HUES6 (cell line): Measurements from ENCODE around the gene INO80D.
"Not testable (repeated sequence)": the region's sequence is repeated elsewhere in the genome, so short reads cannot be mapped to it uniquely, and the experiment has no call there.

Experiments
- H3K27ac ChIP-seq: 2 replicates; pipeline ENCODE4 v1.7.0; 2013; ENCODE audit warnings: low read depth, mild to moderate bottlenecking, low read length, inconsistent platforms
- H3K27me3 ChIP-seq: 2 replicates; pipeline ENCODE4 v1.6.1; 2013; ENCODE audit warnings: low read length; ENCODE audit not compliant: control insufficient read depth, insufficient read depth
- H3K36me3 ChIP-seq: 2 replicates; pipeline ENCODE4 v1.6.1; 2013; ENCODE audit warnings: low read length; ENCODE audit not compliant: control insufficient read depth, insufficient read depth
- H3K4me1 ChIP-seq: 2 replicates; pipeline ENCODE4 v1.6.1; 2013; ENCODE audit warnings: low read length; ENCODE audit not compliant: control insufficient read depth, insufficient read depth
- H3K4me3 ChIP-seq: 2 replicates; pipeline ENCODE4 v1.5.1; 2013; ENCODE audit warnings: low read depth, low read length
- H3K9ac ChIP-seq: one replicate; pipeline ENCODE4 v1.6.1; 2013; ENCODE audit warnings: mild to moderate bottlenecking, low read length
- H3K9me3 ChIP-seq: 2 replicates; pipeline ENCODE4 v1.6.1; 2013; ENCODE audit warnings: low read depth, low read length; ENCODE audit not compliant: control insufficient read depth, insufficient read depth

Gene INO80D

GRCh38 chr2:206105038-206105437 lies 19.1 kb upstream of the INO80D start:
- no peak overlapping the region for H3K27ac ChIP-seq
- no peaks in the 10 kb centered on the region for H3K27me3 ChIP-seq
- H3K36me3 ChIP-seq: no peaks in the 10 kb centered on the region
- H3K4me1 ChIP-seq: no peaks in the 10 kb centered on the region
- no peak overlapping the region for H3K9ac ChIP-seq
- H3K4me3 ChIP-seq: no peak overlapping the region
- H3K9me3 ChIP-seq: no peaks in the 10 kb centered on the region

DNA sequence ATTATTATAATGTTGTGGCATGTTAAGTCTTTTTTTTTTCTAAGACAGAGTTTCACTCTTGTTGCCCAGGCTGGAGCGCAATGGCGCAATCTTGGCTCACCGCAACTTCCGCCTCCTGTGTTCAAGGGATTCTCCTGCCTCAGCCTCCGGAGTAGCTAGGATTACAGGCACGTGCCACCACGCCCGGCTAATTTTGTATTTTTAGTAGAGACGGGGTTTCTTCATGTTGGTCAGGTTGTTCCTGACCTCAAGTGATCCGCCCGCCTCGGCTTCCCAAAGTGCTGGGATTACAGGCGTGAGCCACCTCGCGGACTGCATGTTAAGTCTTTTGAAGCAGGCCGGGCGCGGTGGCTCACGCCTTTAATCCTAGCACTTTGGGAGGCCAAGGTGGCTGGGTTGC lies 12.9 kb upstream of the INO80D start:
- not testable (repeated sequence) for H3K27ac ChIP-seq, H3K4me3 ChIP-seq, H3K9me3 ChIP-seq, H3K4me1 ChIP-seq, H3K9ac ChIP-seq, H3K27me3 ChIP-seq, H3K36me3 ChIP-seq

- Histone ChIP-seq H3K9me3 (no peaks in the 10 kb centered on the region), H3K36me3 (no peaks in the 10 kb centered on the region), H3K9ac (no peak overlapping the region), H3K4me3 (no peak overlapping the region), H3K4me1 (no peaks in the 10 kb centered on the region), H3K27me3 (no peaks in the 10 kb centered on the region), H3K27ac (no peak overlapping the region)
Measured at GRCh38 chr2:206098471-206098870, 12.5 kb upstream of the INO80D start.

GRCh38 chr2:206096876-206097275 lies 10.9 kb upstream of the INO80D start:
- no peak overlapping the region for H3K27ac ChIP-seq
- no peak overlapping the region for H3K9ac ChIP-seq
- H3K9me3 ChIP-seq: no peaks in the 10 kb centered on the region
- H3K4me1 ChIP-seq: 0 out of 2 replicates have a peak, but pooled peaks cover 4% of the 10 kb centered on the region
- H3K4me3 ChIP-seq: no peak overlapping the region
- no peaks in the 10 kb centered on the region for H3K27me3 ChIP-seq
- H3K36me3 ChIP-seq: no peaks in the 10 kb centered on the region; the same call in 1 of the 2 replicates

GRCh38 chr2:206095536-206096332 lies 9.8 kb upstream of the INO80D start:
- Histone ChIP-seq H3K4me3 (no peak overlapping the region), H3K27ac (no peak overlapping the region), H3K4me1 (0 out of 2 replicates have a peak, but pooled peaks cover 4% of the 10 kb centered on the region)

GRCh38 chr2:206092297-206092696 lies 6.3 kb upstream of the INO80D start:
- Histone ChIP-seq H3K9ac (no peak overlapping the region), H3K4me3 (no peak overlapping the region), H3K4me1 (0 out of 2 replicates have a peak, but pooled peaks cover 4% of the 10 kb centered on the region), H3K27ac (no peak overlapping the region), H3K9me3 (0 out of 2 replicates have a peak, but pooled peaks cover 2% of the 10 kb centered on the region), H3K36me3 (peaks cover 10% of the 10 kb centered on the region; the same call in 1 of the 2 replicates), H3K27me3 (no peaks in the 10 kb centered on the region)

More at GRCh38 chr2:206095536-206096332, 9.8 kb upstream of the INO80D start:
- no peaks in the 10 kb centered on the region; the same call in 1 of the 2 replicates for H3K36me3 ChIP-seq
- H3K9me3 ChIP-seq: no peaks in the 10 kb centered on the region
- H3K27me3 ChIP-seq: no peaks in the 10 kb centered on the region
- no peak overlapping the region for H3K9ac ChIP-seq

DNA sequence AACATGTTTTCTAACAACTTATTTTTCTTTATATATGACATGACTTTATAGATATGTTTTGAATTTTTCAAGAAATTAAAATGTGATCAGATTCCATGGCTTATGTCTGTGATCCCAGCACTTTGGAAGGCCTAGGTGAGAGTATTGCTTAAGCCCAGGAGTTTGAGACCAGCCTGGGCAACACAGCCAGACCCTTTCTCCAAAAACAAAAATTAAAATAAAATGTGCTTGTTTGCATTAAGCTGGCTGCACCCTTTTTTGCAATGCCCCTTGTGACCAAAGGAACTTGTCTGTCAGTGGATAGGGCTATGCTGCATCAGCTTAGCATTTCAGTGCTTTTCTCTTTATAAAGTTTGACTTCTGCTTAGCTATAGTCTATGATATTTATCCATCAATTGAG lies 2.3 kb upstream of the INO80D start:
- Histone ChIP-seq H3K27me3 (no peaks in the 10 kb centered on the region), H3K9ac (no peak overlapping the region), H3K4me3 (no peak overlapping the region), H3K36me3 (peaks cover 10% of the 10 kb centered on the region; the same call in 1 of the 2 replicates), H3K27ac (no peak overlapping the region), H3K4me1 (0 out of 2 replicates have a peak, but pooled peaks cover 4% of the 10 kb centered on the region), H3K9me3 (0 out of 2 replicates have a peak, but pooled peaks cover 2% of the 10 kb centered on the region)

DNA sequence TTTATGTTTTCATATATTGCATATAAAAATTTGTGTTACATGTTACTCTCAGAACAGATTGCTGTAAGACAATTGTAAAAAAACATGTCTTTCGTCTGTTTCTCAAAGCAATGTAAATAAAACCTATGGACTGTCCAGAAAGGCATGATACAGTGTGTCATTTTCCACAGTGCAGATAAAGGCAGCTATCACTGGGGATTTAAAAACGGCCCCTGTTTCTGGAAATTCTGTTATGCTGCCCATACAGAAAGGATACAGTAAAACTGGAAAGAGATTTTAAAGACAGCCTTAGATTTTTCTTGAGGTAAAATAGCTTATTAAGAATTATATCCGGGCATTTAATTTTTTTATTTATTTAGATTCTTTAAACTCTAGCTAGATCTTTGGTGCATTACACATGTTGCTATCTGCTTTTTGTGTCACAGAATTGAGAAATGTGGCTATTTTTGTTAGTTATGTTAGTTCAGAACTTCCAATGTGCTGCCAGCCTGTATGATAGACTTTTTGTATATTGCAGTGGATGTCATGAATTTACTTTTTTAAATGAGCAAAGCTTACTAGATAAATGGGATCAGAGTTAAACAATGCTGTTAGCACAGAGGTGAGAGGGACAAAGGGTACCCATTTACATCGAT lies 859 bp upstream of the INO80D start:
- no peaks in the 10 kb centered on the region for H3K27me3 ChIP-seq
- peak overlapping the region; percentile 84 for H3K4me3 ChIP-seq
- peaks cover 10% of the 10 kb centered on the region; the same call in 1 of the 2 replicates for H3K36me3 ChIP-seq
- peak overlapping the region; percentile 3 for H3K9ac ChIP-seq
- H3K4me1 ChIP-seq: peaks cover 7% of the 10 kb centered on the region
- peak overlapping the region; percentile 47; the same call in 1 of the 2 replicates for H3K27ac ChIP-seq
- 0 out of 2 replicates have a peak, but pooled peaks cover 2% of the 10 kb centered on the region for H3K9me3 ChIP-seq

DNA sequence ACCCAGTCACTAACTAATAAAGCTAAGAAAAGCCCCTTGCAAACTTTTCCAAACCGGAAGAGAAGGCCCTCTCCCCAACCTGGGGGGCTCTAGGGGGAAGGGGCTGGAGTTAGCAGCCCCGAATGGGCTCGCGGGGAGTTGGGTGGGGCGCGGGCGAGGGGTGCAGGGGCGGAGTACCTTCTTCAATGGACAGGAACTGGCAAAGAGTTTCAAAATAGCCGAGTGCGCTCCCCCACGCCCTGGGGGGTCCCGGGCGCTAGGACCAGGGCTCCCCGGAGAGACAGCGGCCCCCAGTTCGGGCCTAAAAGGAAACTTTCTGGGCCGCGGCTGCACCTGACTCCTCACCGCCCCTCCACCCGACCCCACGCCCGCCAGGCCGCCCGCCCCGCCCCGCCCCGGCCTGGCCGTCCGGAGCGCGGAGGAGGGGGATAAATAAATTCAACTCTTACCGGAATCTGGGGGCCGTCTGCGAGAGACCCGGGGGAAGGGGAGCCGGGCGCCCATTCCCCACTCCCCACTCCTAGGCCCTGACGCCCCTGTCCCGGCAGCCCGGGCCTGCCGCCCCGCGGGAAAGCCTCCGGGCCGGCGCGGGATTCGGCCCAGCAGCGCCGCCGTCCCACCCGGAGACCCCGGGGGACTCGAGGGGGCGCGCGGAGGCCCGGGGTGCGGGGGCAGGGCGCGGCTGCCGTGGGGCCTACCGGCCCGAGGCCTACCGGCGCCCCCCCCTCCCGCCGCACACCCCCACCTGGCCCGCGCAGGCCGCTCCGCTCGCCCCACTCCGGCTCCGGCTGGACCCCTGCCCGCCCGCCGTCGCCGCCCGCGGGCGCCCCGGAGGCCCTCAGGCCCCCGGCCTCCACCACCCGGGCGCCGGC lies 868 bp downstream of the INO80D start:
- peaks cover 10% of the 10 kb centered on the region; the same call in 1 of the 2 replicates for H3K36me3 ChIP-seq
- H3K9ac ChIP-seq: peak overlapping the region; percentile 97
- H3K4me1 ChIP-seq: peaks cover 22% of the 10 kb centered on the region
- peak overlapping the region; percentile 94 for H3K27ac ChIP-seq
- 0 out of 2 replicates have a peak, but pooled peaks cover 2% of the 10 kb centered on the region for H3K9me3 ChIP-seq
- H3K27me3 ChIP-seq: no peaks in the 10 kb centered on the region
- peak overlapping the region; percentile 84 for H3K4me3 ChIP-seq

DNA sequence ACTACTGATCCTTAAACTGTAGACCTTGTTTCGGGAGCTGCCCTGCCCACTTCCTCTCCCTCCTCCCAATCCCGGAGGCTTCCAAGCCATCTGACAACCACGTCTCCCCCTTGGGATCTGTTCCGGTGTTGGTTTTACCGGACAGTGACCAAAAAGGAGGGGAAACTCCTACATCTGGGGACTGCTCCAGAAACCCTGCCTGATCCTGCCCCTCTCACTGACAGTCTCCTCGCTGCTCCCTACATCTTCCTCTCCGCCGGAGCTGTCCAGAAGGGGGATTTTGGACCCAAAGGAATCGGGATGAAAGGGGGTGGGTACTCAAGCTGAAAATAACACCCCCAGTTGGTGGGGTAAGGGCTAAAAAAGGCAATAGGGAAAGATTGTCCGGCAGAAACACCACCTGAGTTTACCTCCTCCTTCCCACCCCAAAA lies 1.5 kb downstream of the INO80D start:
- H3K9ac ChIP-seq: peak overlapping the region; percentile 97
- peak overlapping the region; percentile 87 for H3K27ac ChIP-seq
- peaks cover 27% of the 10 kb centered on the region for H3K4me1 ChIP-seq
- H3K4me3 ChIP-seq: peak overlapping the region; percentile 84
- peaks cover 9% of the 10 kb centered on the region; the same call in 1 of the 2 replicates for H3K36me3 ChIP-seq
- H3K9me3 ChIP-seq: 0 out of 2 replicates have a peak, but pooled peaks cover 2% of the 10 kb centered on the region
- H3K27me3 ChIP-seq: no peaks in the 10 kb centered on the region
